Measurements from ENCODE around the gene OSBPL10. TPM values are rescaled to one million over a fixed set of nuclear protein-coding genes. Genes with fewer than 3 reads are reported as not detected.

Gene OSBPL10
- total RNA-seq, 1 donor from 2014 or later: 36.4 TPM

DNA sequence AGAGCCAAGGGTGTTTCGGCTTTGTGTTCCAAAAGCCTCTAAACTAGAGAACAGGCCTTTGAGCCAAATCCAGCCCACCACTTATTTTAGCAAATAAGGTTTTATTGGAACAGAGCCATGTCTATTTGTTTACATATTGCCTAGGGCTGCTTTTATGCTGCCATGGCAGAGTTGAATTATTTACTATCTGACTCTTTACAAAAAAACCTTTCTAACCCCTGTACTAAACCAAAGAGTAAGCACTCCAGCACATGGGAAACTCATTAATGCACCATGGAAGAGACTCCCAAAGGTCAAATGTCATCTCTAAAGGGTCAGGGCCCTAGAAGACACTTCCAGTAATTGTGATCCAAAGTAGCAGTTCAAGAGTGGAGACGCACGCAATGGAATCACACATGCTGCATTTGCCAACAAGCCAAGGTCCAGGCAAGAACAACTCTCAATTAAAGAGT is 22.3 kb downstream of the OSBPL10 start:
- peak; percentile 34 for DNase-seq

DNA sequence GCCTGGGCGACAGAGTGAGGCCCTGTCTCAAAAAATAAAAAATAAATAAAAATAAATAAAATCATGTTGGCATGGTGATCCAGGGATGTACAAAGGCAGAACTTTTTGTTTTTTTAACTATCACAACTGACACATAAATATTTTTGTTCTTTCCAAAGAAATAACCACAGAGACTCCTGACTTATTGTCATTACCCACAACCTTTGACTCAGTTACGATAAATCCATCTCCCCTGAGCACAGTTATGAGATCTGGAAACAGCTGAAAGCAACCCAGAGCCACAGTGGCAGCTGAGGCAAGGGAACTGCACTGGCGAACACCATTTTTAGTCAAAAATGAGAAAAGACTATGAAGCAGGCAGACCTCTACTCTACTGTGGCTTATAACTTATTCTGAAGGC is 24.0 kb downstream of the OSBPL10 start:
- DNase-seq: no peak

DNA sequence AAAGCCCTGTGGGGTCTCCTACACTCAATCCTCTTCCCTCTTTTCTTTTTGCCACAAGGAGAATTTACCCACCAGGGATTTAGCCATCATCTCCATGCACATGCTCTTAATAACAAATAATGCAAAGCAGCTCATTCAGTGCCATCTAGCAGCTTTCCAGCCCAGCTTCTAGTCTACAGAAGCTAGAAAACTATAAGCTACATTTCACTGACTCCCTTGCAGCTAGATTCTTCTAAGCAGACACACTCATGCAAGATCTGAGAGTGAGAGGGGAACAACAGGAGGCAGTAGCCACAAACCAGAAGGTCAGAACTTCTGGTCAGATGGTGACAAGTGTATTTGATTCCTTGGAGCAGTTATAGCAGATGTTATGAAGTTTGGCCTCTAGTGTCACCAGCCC is 25.5 kb downstream of the OSBPL10 start:
- DNase-seq: no peak

DNA sequence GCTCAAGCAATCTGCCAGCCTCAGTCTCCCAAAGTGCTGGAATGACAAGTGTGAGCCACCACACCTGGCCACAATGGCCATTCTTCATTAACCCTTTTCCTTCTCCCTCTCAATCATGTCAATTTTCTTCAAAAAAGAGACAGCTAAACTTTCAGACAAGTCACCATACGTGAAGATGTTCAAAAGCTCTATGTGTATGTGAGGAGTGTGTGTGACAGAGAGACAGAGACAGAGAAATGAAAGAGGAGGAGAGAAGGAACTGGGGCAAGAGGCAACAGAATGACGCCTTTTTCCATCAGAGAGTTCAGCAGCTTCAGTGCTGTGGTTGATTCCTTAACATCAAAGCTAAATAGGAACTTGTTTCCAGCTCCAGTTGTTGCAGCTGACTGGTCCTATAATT is 27.4 kb downstream of the OSBPL10 start:
- no peak for DNase-seq

DNA sequence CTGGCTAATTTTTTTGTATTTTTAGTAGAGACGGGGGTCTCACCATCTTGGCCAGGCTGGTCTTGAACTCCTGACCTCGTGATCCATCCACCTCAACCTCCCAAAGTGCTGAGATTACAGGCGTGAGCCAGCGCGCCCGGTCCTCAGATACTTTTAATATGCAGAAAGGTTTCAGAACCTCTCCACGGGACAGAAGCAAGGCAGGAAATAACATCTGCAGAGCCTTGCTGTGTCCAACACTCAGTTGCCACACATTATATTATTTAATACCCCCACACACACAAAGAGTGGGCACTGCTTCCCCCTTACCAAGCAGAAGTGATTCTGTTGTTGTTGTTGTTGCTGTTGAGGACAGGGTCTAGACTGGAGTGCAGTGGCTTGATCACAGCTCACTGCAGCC is 28.0 kb downstream of the OSBPL10 start:
- no peak for DNase-seq

DNA sequence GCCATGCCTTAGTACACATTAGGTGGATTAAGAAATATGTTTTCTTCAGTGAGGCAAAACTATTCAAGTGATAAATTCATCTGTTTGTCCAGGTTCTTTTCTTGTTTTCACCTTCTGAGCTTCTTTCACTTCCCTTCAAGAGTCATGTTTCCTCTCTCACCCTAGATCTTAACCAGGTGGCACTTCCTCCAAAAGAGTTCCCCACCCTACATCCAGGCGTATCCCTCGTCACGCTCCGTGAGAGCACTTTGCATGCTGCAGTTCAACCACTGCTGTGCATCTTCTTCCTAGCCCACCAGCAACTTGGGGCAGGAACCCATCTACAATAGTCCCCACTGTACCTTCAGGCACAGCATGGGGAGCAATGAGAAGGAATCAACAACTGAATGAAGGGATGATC is 28.9 kb downstream of the OSBPL10 start:
- DNase-seq: no peak

DNA sequence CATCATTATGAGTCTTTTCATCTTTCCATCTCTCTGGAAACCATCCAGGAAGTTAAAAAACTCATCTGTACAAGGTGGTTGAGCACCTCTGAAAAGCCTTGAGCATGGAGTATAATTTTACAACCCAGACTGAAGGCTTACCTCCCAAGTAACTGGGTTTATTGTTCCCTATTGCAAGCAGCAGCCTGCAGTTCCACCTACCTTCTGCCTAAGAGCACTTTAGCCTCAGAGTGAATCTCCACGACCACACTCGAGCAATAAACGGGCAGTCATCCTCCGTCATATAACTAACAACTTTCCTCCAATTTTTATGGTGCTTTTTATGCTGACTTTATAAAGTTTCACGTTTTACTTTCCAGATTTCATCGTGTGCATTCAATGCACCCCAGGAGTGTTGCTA is 32.8 kb downstream of the OSBPL10 start:
- DNase-seq: no peak

DNA sequence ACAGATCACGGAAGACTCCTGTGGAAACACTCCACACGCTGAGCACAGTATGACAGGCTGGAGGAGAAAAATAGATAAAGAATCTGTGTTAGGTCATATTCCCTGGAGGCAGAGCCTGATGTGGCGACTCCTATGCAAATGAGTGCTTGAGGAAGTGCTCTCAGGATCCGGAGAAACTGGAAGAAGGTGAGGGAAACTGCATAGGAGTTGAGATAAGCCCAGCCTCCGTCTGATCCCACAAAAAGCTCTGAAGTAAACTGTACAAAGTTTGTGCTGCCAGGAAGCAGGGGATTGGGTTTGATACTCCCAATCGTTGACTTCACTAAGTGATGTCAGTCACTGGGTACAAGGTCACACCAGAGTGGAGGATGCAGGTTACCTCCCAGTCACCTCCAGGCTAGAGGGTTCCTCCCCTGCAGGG is 33.4 kb downstream of the OSBPL10 start:
- no peak for DNase-seq

DNA sequence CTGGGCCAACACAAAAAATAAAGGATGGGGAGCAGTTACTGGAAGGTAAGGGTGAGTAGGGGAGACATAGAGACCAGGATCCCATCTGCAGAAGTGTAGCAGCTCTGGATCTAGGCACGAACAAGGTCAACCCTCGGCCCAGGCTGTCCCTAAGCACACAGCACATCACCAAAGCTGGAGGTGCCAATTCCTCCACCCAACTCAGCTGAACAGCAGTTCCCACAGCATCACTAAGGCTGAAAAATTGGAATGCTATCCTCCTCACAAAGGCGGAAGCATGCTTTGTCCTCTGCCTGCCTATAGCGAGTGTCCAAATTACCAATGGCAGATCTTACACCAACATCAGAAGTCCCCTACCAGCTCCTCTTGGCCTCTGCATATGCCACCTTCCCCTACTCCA is 33.9 kb downstream of the OSBPL10 start:
- no peak for DNase-seq

DNA sequence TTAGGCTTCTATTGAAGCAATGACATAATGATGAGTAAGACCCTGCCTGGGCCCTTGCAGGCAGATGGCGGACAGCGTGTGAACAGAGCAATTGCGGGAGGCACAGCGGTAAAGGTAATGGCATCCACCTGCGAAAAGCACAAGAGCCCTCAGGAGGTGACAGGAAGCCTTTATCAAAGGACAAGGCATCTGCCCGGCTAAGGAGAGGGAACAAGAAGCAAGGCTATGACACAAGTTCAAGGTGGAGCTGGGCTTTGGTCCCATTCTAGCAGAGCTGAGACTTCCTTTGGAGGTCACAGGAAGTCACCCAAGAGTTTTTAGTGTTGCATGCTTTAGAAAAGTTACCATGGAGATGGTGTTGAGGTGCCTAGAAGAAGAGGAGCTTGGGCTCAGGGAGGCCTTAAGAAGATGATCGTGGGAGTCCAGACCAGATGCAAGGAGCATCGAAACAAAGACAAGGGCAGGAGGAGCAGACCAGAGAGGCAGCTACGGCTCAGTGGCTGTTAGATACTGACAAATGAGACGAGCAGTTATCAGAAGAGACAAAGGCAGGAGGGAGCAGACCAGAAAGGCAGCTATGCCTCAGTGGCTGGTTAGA is 34.5 kb downstream of the OSBPL10 start:
- peak; percentile 21 for DNase-seq

DNA sequence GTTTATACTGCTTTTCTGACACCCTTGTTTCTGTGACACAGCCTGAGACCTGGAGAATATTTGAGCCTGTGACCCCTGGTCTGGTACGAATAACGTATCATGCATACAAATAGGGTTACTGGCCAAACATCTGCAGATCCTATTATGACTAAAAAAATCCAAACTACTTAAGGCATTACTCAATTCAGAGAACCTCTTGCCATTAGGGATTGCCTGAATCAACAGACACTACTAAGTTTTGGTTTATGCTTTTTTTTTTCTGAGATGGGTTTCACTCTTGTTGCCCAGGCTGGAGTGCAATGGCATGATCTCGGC is 35.4 kb downstream of the OSBPL10 start:
- no peak for DNase-seq

DNA sequence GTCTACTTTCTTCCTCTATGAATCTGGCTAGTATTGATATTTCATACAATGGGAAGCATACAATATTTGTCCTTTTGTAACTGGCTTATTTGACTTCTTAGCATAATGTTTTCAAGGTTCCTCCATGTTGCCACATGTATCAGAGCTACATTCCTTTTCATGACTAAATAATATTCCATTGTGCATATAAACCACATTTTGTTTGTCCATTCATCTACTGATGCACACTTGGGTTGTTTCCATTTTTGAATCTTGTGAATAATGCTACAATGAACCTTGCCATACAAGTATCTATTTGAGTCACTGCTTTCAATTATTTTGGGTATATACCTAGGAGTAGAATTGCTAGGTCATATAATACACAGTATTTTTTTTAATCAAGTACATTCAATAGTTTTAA is 38.0 kb downstream of the OSBPL10 start:
- no peak for DNase-seq

DNA sequence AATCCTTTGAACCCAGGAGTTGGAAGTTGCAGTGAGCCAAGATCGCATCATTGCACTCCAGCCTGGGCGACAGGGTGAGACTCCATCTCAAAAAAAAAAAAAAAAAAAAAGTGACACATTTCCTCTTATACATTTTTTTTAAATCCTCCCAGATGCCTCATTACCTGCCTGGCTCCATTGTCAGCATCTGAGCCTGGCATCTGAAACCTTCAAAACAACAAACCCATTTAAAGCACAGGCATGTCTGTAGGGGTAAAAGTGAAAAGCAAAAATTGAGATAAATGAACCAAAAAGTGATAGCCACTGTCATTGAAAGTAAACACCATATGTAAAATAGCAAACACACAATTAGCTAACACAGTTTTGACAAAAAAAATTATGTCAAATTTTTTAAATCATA is 38.6 kb downstream of the OSBPL10 start:
- DNase-seq: no peak

DNA sequence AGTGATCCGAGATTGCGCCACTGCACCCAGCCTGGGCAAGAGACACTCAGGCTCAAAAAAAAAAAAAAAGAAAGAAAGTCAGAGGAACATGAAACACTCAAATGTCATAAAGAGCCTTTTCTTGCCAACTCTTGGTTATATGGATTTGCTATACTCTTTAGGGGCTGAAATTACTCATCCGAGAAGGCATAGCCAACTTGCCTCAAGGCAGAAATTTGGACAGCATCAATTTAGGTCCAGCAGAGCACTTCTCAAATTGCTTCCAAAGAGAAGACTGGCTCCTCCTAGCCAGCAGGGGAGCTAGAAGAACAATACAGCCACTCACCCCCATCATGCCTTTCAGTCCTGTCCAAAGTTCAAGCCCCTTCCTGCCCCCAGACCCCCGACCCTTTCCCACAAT is 43.8 kb downstream of the OSBPL10 start:
- DNase-seq: no peak

DNA sequence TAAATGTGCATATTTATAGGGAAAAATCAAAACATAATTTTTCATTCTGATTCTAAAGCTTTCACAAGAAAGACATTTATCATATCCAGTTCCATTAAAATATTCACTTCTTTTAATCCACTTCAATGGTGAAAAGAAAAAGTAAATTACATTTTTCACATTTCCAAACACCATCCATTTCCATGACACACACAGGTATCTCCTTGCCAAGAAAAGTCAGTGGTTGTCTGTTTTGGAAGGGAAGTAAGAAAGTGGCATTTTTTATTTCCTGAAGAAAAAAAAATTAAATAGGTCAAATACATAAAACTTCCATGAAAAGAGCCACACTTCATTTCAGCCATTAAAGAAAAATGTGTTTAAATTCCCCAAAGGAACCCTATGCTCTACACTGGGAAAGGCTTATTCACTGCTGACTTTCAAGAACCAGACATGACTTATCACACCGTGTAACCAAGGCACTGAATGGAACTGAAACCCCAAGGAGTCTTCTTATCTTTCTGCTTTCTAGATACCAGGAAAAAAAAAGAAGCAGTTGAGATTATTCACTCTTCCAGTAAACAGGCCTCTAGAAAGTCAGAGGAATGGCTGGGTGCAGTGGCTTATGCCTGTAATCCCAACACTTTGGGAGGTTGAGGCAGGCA is 44.5 kb downstream of the OSBPL10 start:
- DNase-seq: no peak

DNA sequence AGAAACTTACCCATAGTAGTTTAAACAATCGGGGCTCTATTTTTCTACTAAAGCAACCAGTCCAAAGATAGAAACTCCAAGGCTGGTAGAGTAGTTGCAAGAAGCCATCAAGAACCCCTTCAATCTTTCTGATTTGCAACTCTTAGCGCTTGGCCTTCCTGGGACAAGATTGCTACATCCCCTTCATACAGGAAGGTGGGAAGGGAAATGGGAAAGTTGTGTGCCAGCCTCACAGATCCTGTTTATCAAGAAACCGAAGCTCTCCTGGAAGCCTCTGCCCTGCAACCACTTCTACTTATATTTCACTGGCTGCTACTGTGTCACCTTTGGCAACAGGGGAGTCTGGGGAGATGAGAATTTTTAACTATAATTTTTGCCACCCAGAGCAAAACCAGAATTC is 46.2 kb downstream of the OSBPL10 start:
- peak; percentile 68 for DNase-seq

DNA sequence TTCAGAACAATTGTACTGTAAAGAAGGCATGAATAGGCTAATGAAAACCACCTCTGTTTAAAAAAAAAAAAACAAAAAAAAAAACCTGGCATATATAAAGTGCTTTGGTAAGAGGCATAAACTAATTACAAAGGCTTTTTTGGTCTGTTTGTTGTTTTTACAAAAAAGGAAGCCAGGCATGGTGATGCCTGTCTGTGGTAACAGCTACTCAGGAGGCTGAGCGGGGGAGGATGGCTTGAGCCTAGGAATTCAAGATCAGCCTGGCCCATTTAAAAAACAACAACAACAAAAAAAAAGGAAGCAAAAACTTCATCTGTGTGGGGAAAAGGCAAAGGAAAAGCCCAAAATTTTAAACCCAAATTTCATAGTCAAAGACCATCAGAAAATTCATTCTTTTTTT is 47.0 kb downstream of the OSBPL10 start:
- DNase-seq: peak; percentile 47

DNA sequence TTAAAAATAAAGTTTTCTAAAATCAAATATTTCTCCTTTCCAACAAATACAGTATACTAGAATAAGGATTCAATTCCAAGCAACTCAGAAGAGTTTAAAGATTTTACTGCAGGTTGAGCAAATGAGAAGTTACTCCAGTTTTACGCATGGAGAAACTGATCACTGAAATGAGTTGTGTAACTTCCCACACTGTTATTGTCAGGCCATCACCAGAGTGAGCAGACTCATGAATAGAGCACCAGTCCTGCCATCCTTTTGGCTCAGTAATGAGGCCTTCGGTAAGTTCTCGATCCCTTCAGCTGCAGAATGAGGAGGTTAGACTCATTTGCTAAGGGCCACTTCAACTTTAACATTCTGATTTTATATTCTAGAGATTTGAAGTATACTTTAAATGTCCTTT is 48.1 kb downstream of the OSBPL10 start:
- DNase-seq: no peak

DNA sequence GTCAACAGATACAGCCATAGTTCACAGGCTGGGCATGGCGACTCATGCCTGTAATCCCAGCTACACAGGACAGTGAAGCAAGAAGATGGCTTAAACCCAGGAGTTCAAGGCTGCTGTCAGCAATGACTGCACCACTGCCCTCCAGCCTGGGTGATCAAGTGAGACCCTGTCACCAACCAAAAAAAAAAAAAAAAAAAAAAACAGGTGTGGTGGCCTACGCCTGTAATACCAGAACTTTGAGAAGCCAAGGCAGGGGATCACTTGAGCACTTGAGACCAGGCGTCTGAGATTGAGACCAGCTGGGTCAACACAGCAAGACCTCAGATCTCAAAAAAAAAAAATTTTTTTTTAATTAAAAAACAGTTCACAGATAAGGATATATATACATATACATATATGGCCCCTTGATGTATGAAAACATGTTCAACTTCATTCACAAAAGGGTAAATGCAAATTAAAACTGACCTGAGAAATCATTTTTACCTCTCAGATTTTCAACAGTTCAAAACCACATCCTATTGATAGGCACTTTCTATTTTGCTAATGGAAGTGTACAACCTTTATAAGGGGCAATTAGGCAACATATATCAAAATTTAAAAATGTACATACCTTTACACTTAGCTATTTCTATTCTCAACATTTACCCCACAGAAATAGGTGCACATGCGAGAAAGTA is 51.1 kb downstream of the OSBPL10 start:
- DNase-seq: no peak

DNA sequence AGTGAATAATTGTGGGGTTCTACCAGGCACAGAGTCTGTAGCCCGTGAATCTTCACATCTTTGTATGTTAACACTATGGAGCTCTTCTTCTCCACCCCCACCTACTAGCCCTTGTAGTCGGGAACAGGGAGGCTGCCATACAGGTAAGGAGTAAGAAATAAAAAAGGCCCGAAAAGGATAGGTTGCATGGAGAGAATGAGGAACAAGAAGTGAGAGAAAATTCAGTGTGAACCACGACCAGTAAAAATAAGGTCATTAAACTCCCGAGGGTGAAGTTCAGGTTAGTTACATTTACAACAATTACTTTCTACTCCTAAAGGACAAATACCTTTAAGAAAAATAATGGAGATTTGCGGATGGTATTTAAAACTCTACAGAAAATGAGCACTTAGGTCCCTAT is 53.3 kb downstream of the OSBPL10 start:
- DNase-seq: no peak

DNA sequence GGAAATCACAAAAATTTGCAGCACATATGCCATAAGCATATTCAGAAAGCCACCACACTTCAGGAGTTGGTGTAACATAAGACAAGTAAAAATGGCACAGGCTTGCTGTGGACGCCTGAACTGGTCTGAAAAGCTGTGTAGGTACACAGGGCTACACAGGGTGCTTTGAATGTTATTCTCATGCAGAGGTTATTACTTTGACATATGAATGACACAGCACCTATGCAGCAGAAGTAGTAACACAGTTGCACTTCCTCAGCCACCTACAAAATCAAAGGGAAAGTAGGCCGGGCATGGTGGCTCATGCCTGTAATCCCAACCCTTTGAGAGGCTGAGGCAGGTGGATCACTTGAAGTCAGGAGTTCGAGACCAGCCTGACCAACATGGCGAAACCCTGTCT is 54.5 kb downstream of the OSBPL10 start:
- DNase-seq: no peak

DNA sequence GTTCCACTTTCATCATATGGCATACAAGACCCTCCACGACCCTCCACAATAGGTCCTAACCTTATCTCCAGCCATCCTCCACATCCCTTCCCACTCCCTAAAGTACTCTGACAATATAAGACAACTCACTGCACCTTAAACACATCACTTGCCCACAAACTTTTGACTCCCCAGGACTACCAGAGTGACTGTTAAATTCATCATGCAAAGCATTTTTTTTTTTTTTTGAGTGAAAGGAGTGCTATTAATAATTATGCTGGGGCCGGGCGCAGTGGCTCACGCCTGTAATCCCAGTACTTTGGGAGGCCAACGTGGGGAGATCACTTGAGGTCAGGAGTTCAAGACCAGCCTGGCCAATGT is 55.8 kb downstream of the OSBPL10 start:
- DNase-seq: no peak

DNA sequence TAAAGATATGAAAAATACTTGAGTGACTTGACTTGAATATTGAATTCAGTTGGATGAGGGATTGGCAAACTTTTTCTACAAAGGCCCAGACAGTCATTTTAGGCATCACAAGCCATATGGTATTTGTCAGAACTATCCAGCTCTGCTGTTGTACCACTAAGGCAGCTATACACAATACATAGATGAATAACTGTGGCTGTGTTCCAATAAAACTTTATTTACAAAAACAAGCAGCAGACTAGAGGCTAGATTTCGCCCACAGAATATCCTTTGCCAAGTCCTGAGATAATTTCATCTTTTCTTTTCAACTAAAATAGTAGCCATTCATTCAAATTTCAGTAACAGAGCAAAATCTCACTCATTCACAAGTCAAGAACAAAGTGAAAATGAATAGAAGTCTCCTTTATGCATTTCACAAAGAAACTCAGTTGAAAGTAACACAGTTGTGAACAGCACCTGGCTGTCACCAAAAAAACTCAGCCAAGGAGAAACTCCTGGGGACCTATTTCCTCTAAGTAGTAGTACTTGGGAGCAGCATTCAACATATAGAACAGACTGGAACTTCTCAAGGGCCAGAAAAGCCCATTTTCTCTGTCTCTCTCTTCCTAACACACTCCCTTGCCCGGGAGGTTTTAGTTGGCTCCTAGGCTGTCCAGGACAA is 56.3 kb downstream of the OSBPL10 start:
- no peak for DNase-seq

DNA sequence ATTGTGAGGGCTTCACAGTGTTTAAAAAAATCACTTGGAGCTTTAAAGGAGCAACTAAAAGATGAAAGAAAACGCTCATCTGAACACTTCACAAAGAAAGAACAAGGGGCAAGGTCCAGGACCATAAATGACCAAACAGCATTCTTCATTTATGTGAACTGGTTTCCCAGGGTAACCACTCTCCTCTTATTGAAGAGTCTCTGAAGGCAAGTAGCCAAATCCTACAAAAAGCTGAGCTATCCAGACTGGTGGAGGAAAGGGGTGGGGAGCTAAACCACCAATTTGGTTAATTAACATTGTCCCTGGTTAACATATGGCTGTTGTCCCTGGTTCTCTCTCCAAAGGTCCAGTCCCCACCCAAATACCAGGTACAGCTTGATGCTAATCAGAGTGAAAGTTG is 58.1 kb downstream of the OSBPL10 start:
- no peak for DNase-seq

Data from dermis blood vessel endothelial cell (primary cell).